GM18505 (cell line): Measurements from ENCODE around the gene KRT79.

ENCODE experiments used
- ATAC-seq: cut with Tn5 transposase; IDR thresholded peaks from one replicate; pipeline ENCODE4 v1.9.1; 2021; ENCODE audit not compliant: unreplicated experiment
- POLR2A ChIP-seq: IDR thresholded peaks from 4 replicates; pipeline ENCODE4 v1.6.1; 2011; ENCODE audit warnings: borderline replicate concordance; ENCODE audit not compliant: insufficient read depth, insufficient read length; ENCODE audit errors: extremely low read depth

KRT79 gene

DNA sequence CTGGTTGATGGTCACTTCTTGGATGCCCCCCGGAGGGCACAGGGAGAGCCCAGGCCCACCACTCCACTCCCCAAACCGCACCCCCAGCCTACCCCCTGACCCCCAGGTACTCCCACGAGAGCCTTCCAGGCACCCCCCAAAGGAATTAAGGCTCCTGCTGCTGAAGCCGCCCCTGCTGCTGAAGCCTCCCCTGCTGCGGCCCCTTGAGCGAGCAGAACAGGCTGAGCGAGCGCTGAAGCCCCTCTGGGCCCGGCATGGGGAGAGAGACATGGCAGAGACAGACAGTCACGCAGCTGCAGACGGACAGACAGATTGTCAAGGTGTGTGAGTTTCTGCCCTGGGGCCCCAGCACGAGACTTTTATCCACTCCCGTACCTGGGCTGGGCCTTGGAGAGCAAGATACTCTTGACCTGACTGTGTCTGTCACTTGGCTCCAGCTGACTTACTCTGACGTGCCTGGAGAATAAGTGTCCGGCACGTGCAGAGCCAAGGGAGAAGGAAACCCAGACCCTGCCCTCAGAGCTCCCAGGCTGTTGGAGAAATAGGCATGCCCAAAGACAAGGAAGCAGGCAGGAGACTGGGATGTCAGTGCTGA is 14.6 kb upstream of the KRT79 start, which contains the start of gene KRT78:
Gene KRT78 (minus strand): TSS at position 334 of the 595 bp plus-strand sequence. CDS start 64 bp downstream, at position 270.
- ATAC-seq = no peak
- TF ChIP-seq POLR2A = no peak

DNA sequence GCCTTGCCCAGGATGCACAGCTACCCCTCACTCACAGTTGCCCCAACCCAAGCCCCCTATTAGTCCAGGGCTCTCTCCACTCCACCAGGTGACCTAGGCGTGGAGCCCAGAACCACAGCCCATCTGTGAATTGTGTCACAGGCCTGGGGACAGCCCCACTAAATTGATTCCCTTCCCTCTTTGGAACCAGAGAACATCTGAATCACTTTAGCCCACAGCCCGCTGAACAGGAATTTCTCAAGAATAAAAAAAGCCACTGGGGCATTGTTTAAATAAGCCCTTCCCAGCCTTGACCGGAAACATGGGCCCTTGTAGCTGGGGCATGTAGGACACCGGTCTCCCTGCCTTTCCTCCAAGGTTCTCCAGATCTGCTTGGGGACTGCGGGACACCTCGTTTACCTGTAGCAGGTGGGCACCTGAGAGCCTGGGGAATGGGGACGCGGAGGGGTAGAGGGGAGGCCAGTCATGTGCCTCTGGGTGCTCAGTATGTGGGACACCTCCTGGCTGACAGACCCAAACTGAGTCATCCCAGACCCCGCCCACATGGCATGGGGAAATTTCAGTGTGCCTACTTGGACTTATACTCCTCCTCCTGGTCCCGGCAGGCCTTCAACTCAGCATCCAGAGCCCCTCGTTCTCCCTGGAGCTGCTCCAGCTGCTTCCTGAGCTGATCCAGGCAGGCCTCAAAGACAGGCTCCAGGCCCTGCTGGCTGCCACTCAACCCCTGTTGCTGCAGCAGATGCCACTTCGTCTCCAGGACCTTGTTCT is 13.4 kb upstream of the KRT79 start:
- ATAC-seq = no peak
- no peak for TF ChIP-seq POLR2A

DNA sequence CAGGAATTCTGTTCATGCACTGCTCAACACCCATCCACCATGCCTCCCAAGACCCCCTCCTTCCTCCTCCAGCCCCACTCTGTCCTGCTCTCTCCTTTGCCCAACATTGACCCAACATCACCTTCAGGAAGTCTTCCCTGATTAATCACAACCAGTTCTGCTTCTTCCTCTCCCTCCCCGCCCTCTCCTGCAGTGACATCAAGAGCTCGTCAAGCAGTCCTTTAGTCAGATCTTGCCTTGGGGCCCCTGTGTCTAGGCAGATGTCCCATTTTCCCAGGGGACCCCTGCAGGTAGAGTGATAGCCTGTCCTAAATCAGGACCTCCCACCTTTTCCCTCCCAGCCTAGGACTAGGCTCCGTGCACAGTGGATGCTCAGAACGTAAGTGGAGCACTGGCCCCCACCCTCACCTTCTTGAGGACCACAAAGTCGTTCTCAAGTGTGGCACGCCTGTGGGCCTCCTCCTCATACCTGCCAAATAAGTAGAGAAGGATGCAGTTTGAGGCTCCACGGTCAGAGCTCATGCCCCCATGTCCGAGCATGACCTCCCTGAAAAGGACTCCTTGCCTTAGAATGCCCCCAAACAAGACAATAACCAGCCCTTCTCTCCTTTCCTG is 12.4 kb upstream of the KRT79 start:
- ATAC-seq = no peak
- no peak for TF ChIP-seq POLR2A

DNA sequence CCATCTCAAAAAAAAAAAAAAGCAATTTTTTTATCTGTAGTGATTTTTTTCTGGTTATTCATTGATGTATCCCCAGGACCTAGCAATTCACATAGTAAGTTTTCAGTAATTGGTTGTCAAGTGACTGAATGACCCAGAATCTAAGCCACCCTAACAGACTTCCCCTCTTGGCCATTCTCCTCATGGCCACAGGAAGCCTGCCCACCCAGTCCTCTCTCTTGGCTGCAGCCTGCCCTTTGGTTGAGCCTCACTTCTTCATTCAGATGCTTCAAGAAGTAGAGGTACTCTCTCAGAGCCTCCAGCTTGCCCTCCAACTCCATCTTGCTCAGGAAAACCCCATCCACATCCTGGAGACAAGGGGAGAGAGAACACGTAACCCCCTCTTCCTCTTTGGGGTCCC is 11.8 kb upstream of the KRT79 start:
- TF ChIP-seq POLR2A = no peak
- ATAC-seq = no peak

DNA sequence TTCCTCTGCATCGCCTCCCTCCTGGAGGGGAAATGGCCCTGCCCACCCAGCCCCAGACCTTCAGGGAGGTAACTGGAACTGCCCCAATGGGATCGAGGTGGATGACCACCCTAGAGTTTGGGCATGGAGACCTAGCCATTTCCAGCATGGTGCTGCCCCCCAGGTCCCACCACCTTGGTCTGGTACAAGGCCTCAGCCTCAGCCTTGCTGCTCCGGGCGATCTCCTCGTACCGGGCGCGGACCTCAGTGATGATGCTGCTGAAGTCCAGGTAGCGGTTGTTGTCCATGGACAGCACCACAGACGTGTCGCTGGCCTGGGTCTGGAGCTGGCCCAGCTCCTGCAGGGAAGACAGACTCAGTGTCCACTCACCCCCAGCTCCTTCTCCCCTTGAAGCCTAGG is 10.3 kb upstream of the KRT79 start:
- no peak for TF ChIP-seq POLR2A
- no peak for ATAC-seq

DNA sequence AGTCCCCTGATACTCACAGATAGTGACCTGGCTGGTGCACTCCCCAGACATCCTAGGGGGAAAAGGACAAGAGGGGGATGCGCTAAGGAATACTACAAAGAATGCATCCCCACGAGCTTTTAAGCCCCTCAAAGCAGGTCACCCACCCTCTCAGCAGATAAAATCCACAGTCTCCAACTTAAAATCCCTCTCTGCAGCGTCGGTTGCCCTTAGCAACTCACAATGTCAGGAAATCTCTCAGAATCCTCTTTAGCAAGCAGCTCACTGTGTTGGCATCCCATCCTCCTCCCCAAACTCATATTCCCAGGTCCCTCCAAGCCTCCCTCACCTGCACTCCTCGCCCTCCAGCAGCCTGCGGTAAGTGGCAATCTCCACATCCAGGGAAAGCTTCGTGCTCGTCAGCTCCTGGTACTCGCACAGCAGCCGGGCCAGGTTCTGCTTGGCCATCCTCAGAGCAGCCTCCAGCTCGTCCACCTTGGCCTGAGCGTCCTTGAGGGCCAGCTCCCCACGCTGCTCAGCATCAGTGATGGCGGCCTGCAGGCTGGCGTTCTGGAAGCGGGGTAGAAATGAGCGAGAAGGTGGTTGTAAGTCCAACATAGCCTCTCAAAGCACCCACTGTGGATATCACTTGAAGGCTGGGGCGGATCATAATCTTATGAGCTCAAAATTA is 5.5 kb upstream of the KRT79 start:
- TF ChIP-seq POLR2A = no peak
- ATAC-seq = no peak

DNA sequence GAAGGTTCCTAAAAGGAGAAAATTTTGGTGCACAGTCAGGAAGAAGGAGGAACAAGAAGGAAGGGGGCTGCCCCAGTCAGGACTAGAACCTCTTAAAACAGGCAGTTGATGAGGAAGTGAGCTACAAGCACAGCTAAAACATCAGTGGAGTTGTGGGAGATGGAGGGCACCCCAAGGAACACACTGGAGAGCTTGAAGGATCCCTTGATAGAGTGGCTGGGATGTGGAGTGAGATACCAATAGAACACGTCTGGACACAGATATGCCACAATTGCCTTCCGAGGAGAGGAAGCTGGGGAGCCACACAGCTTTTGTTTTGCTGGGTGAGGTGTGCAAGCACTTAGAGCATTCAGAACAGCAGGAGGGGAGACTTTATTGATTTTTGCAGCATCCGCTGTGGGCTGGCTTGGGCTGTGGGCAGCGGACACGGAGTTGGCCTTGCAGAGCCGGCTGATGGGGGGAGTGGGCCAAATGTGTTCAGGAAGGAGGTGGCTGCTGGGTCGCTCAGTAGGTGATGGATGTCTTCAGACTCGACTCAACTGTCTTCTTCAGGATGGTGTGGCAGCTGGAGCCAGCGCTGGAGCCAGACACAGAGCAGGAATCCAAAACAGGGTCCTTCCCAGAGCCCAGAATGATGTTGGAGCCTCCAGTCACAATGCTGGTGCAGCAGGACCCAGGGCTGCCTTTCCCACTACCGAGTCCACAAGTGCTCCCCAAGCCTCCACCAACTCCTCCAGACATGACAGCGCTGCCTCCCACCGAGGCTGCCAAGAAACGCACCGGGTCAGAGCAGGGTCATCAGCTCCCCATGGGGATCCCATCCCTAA is 4.7 kb upstream of the KRT79 start:
- TF ChIP-seq POLR2A = no peak
- no peak for ATAC-seq

DNA sequence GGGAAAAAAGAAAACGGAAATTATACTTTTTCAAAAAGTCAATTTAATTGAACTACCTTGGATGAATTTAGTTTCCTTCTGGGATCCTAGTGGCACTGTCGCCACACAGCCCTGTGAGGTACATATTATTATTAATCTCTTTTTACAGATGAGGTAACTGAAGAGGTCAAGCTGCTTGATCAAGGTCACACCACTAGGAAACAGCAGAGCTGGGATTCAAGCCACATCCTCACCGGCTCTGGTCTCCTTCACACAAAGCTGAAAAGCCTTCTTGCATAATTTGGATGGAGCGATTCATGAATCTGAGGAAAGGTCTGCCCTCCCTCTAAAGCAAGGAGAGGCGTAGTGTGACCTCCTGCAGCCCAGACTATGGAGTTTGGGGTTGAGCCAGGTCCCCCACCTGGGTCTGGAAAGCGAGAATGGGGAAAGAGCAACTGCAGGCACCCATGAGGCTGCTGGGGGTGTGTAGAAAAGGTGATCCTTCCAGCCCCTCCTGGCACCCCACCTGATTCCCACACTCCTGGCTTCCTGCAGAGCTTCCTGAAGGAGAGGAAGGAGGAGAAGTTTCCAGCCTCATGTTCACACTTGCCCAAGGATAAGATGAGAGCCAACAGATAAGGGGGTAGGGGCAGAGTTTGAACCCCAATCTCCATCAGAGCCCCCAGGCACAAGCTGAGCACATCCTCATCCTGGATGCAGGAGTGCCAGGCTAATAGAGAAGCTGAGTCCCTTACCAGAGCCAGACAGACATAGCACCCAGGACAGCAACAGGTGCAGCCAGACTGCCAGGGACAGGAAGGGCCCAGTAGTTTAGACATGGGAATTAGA is 3.9 kb upstream of the KRT79 start:
- TF ChIP-seq POLR2A = no peak
- no peak for ATAC-seq

DNA sequence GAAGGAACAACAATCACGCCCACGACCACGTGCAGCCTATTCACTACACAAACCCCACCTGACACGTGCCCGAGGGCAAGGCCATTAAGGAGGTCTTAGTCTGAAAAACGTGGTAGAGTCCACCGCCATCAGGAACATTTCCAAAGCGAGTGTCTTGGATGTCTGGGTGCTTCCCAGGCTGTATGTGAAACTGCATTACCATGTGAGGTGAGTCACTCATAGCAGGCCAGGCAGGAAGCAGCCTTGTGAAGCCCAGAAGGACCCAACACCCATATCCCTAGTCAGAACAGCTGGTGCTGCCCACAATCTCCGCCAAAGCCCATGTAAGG is 3.3 kb upstream of the KRT79 start:
- no peak for TF ChIP-seq POLR2A
- ATAC-seq = no peak

DNA sequence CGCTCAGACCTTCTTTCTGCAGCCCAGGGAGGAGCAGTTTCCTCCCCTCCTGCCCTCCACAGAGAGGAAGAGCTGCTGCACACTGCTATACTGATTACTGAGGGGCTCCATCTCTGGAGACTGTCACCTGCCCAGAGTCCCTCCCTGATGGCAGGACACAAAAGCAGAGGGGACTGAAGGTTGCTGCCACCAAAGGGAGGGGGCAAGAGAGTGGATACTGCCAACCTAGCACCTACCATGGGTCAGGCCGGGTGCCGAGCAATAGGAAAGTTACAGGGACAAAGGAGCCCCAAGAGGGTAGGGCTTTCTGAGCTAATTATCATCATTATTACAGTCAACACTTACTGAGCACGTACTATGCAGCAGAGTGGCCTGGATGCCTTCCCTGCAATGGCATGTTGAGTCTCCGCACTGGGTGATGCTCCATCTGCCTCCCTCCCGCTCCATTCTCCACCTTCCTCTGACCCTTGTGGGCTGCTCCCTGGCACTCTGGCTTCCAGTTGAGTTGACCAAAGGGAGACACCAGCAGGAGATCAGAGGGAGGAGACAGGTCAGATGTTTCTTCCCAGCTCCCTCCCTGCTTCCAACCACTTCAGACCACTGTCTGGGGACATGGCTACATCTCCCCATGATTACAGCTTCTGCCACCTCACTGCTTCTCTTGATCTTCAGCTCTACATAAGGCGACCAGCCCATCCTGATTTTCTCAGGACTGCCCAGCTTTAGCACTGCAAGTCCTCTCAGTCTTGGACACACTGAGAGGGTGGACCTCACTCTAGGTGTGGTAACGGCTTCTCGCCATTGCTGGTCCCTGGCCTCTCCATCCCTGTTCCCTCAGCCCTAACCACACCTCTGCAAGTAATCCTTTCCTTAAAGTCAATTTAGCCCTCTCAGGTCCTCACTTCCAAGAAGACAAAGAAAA is 2.6 kb upstream of the KRT79 start:
- ATAC-seq = no peak
- no peak for TF ChIP-seq POLR2A

DNA sequence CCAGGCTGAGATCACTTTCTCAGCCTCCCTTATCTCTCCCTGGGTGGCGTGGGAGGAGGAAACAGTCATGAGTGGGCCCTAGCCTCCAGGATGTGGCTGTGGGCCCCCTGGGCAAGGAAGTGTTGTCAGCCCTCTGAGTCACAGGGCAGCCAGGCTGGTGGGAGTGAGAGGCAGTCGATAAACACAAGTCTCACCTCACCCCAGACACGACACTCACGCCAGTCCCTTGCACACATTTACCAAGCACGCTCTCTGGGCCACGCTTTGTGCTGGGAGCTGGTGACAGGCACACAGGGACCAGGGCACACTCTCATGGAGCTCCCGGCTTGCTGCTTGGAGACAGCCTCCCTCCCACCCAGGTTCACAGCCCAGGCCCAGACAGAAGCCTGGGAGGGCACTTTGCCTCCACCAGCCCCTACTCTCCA is 1.9 kb upstream of the KRT79 start:
- no peak for TF ChIP-seq POLR2A
- ATAC-seq = no peak
